Panc1 (cell line): ENCODE measurements around the gene CDH8.

Experiments used
- CTCF ChIP-seq: fragments of 450-650 bp; IDR thresholded peaks from 2 replicates; pipeline ENCODE4 v1.5.1; 2017; ENCODE audit warnings: mild to moderate bottlenecking
- POLR2AphosphoS5 ChIP-seq: IDR thresholded peaks from 2 replicates; pipeline ENCODE4 v1.6.1; 2012; ENCODE audit warnings: mild to moderate bottlenecking, low read depth, low read length, moderate library complexity
- REST ChIP-seq, 2 experiments: IDR thresholded peaks; 2 replicates each; pipeline ENCODE4 v1.6.1; 2011 to 2012; ENCODE audit warnings: low read depth in 2 of 2, control low read depth in 1 of 2, low read length in 1 of 2, mild to moderate bottlenecking in 1 of 2, moderate library complexity in 1 of 2; ENCODE audit not compliant: insufficient read depth in 1 of 2
- TCF7L2 ChIP-seq: IDR thresholded peaks from 2 replicates; pipeline ENCODE4 v1.6.1; 2011; ENCODE audit warnings: mild to moderate bottlenecking, low read depth, low read length, inconsistent platforms

GRCh38 chr16:61676740-61677139 lies 359.5 kb downstream of the CDH8 start:
- TF ChIP-seq CTCF = no peak
- TF ChIP-seq REST (IDR thresholded peaks at IDR 0.05; ENCODE audit: insufficient read depth in 1 of 2, low read depth in 2 of 2, low read length in 1 of 2) = no peak
- TF ChIP-seq TCF7L2 = no peak
- no peak for TF ChIP-seq POLR2AphosphoS5
